Myocyte (in vitro differentiated cells): ENCODE results near the gene SLC45A1. TPM values are rescaled to one million over a fixed set of nuclear protein-coding genes. Genes with fewer than 3 reads are reported as not detected.
"Not testable (repeated sequence)": the region's sequence is repeated elsewhere in the genome, so short reads cannot be mapped to it uniquely, and the experiment has no call there.

Experiments
- DNase-seq: peaks from one replicate; pipeline ENCODE4 v3.0.0-alpha.2; 2012; ENCODE audit warnings: low read depth
- polyA plus RNA-seq: library from polyadenylated mRNA; unstranded; fragments of >200 nt; gene quantifications from one replicate; pipeline ENCODE4 v1.2.1, GENCODE V29; 2012; ENCODE audit warnings: missing spikeins
- total RNA-seq: library from RNA; depleted of rRNA; stranded (reverse); fragments of >200 nt; gene quantifications from 2 replicates; pipeline ENCODE4 v1.2.3, GENCODE V29; 2014

Gene SLC45A1
- total RNA-seq = 0.70 and 0.94 TPM in 2 replicates
- polyA plus RNA-seq = 3.0 TPM

DNA sequence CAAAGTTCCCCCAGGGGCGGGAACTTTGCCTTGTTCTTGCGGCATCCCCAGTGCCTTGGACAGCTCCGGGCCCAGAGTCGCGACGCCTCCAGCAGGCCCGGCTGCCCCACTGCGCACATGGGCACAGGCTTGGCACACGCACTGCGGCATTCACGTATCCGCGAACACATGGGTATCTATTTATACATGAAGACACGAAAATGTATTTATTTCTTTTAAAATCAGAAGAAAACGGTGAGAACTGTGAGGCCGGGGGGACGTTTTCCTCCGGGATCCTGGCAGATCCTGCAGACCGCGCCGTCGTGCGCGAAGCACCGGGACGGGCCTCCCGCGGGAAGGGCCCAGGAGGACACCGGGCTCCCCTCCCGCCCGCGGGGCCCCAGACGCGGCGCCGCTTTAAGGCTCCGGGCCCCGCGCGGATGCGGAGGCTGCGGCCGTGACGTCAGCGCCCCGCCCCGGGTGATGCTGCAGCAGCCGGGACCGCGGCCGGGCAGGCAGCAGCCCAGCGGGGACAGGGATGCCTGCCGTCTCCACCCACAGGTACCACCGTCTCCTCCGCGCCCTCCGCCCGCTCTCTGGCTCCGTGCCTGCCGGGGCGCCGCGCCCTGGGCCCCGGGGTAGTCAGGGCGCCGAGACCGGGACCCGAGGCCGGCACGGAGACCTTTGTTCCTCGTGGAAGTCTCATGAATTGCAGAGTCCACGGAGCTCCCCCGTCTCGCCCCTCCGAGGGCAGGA, at the start of gene SLC45A1:
SLC45A1 (plus strand) TSS at position 468 of the 735 bp plus-strand sequence. CDS start 6,216 bp downstream, outside the sequence.
- DNase-seq = peak; percentile 56

GRCh38 chr1:8273036-8273435, 44.9 kb upstream of the SLC45A1 start:
- no peak for DNase-seq

- DNase-seq = no peak
Measured at GRCh38 chr1:8274352-8274751, 43.6 kb upstream of the SLC45A1 start.

DNA sequence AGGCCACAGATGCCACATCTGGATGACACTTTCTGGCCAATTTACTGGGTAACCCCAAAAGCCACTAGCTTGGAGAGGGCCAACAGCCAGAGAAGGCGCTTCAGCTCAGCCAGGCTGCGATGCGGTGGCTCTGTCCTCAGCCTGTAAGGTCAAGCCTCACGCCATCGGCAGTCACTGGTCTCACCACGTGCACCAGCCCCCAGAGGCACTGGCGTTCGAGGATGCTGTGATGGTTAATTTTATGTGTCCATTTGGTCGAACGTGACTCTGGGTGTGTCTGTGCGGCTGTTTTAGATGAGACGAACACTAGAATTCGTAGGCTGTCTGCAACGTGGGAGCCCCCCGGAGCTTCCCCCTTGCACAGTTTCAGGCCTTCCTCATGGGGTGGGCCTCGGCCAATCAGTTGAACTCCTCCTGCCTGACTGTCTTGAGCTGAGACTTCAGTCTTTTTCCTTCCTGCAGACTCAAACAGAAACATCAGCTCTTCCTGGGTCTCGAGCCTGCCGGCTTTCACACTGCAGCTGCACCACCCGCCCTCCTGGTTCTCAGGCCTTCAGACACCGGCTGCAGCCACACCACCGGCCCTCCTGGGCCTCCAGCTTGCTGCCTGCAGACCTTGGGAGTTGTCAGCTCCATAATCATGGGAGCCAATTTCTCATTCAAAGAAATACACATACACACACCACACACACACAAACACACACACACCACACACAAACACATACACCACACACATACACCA, 41.6 kb upstream of the SLC45A1 start:
- DNase-seq = no peak

- no peak for DNase-seq
Measured at GRCh38 chr1:8276932-8277331, 41.0 kb upstream of the SLC45A1 start.

- DNase-seq = not testable (repeated sequence)
Measured at GRCh38 chr1:8278677-8279076, 39.2 kb upstream of the SLC45A1 start.

DNA sequence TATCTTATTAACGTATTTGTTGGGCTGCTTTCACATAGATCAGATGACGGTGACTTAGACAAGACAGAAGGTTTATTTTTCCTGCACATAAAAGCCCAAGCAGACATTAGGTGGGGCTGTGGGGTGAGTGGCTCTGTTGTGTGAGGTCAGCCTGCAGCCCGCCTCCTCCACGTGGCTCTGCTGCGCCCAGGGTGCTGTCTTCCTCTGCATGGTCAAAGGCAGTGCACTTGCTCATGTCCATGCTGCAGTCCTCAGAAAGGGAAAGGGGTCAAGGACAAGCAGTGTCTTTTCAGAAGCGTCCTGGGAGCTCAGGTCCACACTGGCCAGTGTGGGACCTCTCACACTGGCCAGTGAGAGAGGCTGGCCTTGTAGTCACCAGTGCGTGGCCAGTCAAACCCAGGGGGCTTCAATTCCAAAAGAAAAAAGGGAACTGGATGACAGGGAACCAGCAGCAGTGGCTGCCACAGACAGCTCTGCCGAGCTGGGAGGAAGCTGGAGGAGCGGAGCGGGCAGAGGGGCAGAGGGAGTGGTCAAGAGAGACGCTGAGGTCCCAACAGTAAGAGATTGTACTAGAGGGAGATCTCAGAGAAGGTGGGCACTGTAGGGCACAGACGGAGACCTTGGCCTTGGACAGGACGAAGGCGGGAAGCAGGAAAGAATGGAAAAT, 35.9 kb upstream of the SLC45A1 start:
- DNase-seq = no peak

DNA sequence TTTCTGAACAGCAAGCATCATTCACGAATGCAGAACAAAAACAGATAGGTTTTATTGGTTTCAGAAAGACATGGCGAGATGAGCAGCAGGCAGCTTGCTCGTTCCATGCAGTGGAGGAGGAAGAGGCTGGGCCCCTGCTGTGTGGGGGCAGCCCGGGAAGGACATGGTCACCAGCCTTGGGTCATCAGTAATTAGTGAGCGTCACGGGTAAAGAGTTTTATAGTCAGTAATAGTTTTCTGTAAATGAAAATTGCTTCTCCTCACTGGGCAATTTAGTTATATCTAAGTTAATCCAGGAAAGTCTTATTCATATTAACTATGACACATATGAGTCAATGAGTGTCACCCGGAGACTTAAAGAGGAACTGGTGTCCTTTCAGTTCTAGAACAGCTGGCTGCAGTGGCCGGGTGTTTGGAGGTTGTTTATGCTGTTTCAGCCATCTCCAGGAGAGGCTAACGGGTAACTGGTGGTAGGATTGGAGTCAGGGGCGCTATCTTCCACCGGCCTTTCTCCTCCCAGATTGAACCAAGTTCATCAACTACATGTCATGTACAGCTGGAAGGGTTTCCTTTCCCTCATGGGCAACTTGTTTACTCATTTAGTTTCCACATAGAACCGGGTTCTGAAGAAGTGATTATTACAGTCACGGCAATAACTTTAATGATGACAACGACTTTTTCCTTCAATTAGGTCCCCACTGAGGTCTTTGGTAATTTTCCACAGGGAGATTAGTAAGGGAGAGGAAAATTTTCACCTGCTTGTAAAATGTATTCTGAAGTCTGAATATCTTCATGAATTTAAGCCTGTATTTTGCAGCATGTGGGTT, 34.6 kb upstream of the SLC45A1 start:
- peak; percentile 34 for DNase-seq

DNA sequence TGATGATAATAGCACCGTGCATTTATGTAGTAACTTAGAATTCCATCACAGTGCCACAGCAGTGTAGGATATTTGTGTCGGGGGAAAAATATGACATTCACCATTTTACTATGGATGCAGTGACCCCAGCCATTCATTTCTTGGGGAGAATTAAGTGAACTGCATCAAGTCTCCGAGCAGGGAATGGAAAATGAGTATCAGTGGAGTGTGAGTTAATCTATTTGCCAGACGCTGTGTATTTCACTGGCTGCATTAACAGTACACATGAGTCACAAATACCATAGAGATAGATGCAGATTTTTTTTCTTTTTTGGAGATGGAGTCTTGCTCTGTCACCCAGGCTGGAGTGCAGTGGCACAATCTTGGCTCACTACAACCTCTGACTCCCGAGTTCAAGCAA, 33.8 kb upstream of the SLC45A1 start:
- no peak for DNase-seq

DNA sequence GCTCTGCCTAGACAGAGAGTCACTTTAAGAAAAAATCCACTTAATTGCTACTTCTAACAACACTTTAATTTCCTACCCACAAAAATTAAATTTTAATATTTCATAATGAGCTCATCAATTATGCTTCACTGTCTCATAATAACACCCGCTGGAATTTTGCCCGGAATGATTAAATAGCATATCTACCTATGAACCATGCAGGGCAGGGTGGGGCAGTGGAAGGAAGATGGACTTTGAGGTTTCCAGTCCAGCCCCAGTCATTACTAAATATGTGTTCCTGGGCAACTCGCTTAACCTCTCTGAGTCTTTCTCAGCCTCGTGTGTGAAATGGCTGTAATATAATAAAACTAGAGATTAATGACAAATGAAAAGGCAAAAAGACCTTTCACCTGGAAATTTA, 32.8 kb upstream of the SLC45A1 start:
- DNase-seq = no peak

- DNase-seq = no peak
Measured at GRCh38 chr1:8285965-8286364, 31.9 kb upstream of the SLC45A1 start.

DNA sequence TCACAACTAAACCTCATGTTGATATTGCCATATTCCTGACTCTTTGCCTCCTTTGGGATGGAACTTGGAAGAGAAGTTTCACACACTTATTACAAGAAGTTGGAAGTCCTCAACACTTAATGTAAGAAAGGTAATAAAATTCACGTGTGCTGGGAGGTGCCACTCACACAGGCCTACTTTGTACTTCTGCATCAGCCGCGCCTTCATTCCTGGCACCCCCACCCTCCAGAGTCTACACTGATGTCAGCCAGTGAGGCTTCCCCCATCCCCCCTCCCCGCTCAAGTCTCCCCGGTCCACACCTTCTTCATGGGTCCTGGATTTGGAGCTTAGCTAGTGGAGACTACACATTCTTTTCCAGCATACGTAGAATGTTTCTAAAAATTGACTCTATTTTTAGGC, 24.8 kb upstream of the SLC45A1 start:
- no peak for DNase-seq

DNA sequence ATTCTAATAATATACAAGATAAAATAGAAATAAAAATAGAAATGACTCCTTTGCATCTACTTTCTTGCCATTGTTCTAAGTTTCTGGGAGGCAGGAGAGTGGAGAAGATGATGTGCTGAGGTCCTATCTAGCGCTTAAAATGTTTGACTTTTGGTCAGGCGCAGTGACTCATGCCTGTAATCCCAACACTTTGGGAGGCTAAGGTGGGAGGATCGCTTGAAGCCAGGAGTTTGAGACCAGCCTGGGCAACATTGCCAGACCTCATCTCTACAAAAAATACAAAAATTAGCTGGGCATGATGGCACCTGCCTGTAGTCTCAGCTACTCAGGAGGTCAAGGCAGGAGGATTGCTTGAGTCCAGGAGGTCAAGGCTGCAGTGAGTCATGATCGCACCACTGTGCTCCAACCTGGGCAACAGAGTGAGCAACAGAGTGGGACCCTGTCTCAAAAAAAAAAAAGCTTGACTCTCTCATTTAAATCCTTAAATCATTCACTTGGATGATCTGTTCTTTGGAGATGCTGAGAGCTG, 24.2 kb upstream of the SLC45A1 start:
- no peak for DNase-seq

- DNase-seq = no peak
Measured at GRCh38 chr1:8294170-8294697, 23.7 kb upstream of the SLC45A1 start.

DNA sequence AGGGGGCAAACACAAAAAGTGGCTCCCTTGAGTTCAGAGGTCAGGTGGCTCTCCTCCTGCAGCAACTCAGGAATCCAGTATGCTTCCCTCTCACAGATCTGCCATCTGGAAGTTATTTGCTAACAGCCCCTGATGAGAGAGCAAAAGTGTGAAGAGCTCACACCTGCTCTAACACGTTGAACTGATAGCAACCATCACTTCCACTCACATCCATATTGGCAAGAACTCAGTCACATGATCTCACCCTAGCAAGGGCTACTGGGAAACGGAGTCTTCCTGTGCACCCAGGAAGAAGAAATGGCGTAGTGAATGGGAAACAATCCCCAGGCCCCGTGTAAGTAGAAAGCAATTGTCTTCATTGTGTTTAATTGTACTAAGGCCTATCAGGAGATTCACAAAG, 20.7 kb upstream of the SLC45A1 start:
- DNase-seq = no peak

GRCh38 chr1:8299963-8300362, 18.0 kb upstream of the SLC45A1 start:
- DNase-seq = no peak

DNA sequence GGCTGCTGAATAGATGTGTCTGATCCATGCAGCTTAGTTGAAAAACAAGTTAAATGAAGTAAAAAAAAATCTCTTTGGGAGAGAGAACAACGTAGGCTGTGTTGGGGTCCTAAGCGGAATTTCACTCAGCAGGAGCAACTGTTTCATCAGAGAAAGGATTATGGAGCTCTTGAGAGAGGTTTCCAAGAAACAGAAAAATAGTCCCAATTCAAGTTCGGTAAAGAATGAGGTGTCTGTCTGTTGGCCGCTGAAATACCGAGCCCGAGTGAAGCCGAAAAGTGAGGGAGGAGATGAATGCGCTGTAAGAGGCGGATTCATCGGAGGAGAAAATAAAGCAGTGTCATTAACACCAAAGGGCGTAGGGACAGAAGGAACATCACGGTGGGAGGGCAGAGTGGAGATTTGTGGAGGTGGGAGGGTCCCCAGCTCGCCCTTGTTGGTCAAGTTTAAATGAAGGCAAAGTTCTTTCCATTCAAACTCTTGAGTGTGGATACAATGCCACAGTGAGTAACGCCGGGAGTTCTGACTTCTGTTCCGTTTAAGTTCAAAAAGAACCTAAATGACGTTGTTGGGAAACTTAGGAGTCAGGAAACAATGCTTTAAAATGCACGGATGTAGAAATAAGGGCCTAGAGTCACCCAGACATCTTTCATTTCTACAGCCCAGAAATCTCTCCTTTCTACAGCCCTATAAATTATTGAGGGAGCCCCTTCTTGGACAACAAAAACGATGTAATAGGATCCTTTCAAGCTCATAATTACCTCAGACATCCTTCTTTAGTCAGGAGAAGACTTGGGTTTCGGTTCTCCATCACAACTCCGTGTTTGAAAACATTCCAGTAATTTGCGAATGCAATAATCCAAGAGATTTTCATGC, 15.6 kb upstream of the SLC45A1 start:
- peak; percentile 76 for DNase-seq

- DNase-seq = peak; percentile 95
Measured at GRCh38 chr1:8303141-8303540, 14.8 kb upstream of the SLC45A1 start.

DNA sequence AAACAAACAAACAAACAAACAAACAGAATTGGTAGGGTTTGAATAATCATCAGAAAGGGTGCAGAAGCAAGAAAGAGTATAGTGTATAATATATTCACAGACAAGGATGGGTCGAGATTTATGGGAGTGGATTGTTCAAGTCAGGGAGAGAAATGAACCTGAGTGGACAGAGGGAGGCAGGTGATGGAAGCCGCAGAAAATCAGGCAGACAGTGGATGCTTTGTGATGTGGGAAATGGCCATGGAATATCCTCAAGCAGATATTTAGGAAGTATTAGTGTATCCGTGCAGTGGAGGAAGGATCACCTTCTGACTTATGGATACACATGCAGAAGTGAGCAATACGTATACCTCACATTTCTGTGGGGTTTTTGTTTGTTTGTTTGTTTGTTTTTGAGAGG, 14.0 kb upstream of the SLC45A1 start:
- DNase-seq = no peak

GRCh38 chr1:8307628-8308027, 10.3 kb upstream of the SLC45A1 start:
- DNase-seq = peak; percentile 25
